ENCODE measurements around the gene FBXO11. TPM values are rescaled to one million over a fixed set of nuclear protein-coding genes. Genes with fewer than 3 reads are reported as not detected.
A peak's percentile ranks its signal among the peaks of the same experiment; 100 is the strongest.

Gene FBXO11
- 10 to 100 TPM; 42.3 to 51.5 (median 47.3) TPM for total RNA-seq (2021; fragmentation: NEBNext Ultra II Directional; extraction: Animal tissue kit (Norgen Biotek cat#: 25700))
- long read RNA-seq, full-length matches to known transcripts, result 2 of 15 reads
- long read RNA-seq, partial matches to known transcripts, result 11 of 15 reads
- long read RNA-seq, other reads (novel, unspliced or antisense), result 2 of 15 reads

DNA sequence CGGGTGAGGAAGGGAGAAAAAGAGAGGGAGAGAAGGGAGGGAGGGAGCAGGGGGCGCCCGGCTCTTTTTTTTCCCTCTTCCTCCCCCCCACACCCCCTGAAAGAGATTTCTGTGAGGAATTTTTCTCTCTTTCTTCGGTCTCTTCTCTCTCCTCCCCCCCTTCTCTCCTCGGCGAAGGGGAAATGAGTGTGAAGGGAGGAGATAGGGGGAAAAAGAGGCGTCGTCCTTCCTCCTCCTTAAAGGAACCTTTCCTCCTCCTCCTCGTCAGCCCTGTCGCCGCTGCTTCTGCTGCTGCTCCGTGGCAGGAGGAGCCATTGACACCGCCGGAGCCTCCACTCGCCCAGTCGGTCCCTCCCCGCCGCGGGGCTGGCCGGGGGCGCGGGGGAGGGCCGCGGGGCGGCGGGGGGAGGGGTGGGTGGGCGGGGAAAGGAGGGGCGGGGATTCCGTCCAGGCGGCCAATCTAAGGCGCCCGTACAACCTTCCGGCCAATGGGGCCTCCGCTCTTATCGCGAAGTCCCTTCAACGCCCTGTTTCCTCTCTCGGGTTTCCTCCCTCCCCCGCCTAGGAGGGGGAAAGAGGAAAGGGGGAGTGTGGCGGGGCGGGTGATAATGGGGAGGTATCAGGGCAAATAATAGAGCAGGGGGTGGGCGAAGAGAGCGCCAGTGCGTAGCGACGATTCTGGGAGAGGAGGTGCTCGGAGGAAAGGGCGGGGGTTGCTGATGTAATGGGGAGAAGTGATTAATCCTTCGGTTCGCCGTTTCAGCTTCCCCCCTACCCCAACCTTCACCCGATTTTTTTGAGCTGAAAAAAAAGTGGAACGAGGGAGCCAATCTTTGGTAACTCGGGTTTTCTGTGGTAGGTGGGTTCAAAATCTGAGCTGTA lies at the start of gene FBXO11:
Gene FBXO11 (minus strand): TSS at position 342 of the 882 bp plus-strand sequence. CDS start 778 bp downstream, outside the sequence.
- peak; percentile 97 for DNase-seq
- no peaks in the 10 kb centered on the region for H3K9me3 Mint-ChIP-seq
- TF ChIP-seq, protein P1, sequence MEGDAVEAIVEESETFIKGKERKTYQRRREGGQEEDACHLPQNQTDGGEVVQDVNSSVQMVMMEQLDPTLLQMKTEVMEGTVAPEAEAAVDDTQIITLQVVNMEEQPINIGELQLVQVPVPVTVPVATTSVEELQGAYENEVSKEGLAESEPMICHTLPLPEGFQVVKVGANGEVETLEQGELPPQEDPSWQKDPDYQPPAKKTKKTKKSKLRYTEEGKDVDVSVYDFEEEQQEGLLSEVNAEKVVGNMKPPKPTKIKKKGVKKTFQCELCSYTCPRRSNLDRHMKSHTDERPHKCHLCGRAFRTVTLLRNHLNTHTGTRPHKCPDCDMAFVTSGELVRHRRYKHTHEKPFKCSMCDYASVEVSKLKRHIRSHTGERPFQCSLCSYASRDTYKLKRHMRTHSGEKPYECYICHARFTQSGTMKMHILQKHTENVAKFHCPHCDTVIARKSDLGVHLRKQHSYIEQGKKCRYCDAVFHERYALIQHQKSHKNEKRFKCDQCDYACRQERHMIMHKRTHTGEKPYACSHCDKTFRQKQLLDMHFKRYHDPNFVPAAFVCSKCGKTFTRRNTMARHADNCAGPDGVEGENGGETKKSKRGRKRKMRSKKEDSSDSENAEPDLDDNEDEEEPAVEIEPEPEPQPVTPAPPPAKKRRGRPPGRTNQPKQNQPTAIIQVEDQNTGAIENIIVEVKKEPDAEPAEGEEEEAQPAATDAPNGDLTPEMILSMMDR (IDR thresholded peaks at IDR 0.05), result no peak
- peak within 1 kb of the TSS; percentile 91 for H3K4me3 Mint-ChIP-seq
- H3K4me1 Mint-ChIP-seq (ENCODE audit: low read depth), result peaks cover 35% of the 10 kb centered on the region
- H3K27ac Mint-ChIP-seq, result peak within 1 kb of the TSS; percentile 98
- H3K36me3 Mint-ChIP-seq (ENCODE audit: low read depth), result peaks cover 7% of the 10 kb centered on the region
- peaks cover 3% of the 10 kb centered on the region for H3K27me3 Mint-ChIP-seq (ENCODE audit: insufficient read depth)

- H3K27ac Mint-ChIP-seq, result no peak overlapping the region
- no peaks in the 10 kb centered on the region for H3K9me3 Mint-ChIP-seq
- H3K4me3 Mint-ChIP-seq, result no peak overlapping the region
- no peaks in the 10 kb centered on the region for H3K36me3 Mint-ChIP-seq (ENCODE audit: low read depth)
- H3K27me3 Mint-ChIP-seq (ENCODE audit: insufficient read depth), result peaks cover 11% of the 10 kb centered on the region
- peak; percentile 2 for DNase-seq
- H3K4me1 Mint-ChIP-seq (ENCODE audit: low read depth), result no peaks in the 10 kb centered on the region
- TF ChIP-seq, protein P1 (IDR thresholded peaks at IDR 0.05), result no peak
Observed at GRCh38 chr2:47950340-47951301, 44.3 kb upstream of the FBXO11 start.

DNA sequence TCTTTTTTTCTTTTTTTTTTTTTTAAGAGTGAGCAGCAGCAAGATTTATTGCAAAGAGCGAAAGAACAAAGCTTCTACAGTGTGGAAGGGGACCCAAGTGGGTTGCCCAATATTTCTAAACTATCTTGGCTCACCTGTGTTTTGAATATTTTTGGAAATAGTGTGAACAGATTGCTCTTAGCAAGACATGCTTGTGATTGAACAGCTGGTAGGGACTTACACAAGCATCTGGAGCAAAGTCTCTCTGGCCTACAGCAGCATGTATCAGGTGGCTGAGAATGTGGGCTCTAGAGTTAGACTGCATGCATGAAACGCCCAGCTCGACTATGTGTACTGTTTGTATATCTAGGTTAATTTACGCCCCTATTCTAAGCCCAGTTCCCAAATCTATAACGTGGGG lies 40.3 kb upstream of the FBXO11 start:
- no peak for DNase-seq
- Mint-ChIP-seq H3K27ac (no peak overlapping the region), H3K4me1 (ENCODE audit: low read depth) (no peaks in the 10 kb centered on the region), H3K9me3 (no peaks in the 10 kb centered on the region), H3K27me3 (ENCODE audit: insufficient read depth) (peaks cover 8% of the 10 kb centered on the region), H3K4me3 (no peak overlapping the region), H3K36me3 (ENCODE audit: low read depth) (no peaks in the 10 kb centered on the region)
- TF ChIP-seq, protein P1 (IDR thresholded peaks at IDR 0.05), result no peak

DNA sequence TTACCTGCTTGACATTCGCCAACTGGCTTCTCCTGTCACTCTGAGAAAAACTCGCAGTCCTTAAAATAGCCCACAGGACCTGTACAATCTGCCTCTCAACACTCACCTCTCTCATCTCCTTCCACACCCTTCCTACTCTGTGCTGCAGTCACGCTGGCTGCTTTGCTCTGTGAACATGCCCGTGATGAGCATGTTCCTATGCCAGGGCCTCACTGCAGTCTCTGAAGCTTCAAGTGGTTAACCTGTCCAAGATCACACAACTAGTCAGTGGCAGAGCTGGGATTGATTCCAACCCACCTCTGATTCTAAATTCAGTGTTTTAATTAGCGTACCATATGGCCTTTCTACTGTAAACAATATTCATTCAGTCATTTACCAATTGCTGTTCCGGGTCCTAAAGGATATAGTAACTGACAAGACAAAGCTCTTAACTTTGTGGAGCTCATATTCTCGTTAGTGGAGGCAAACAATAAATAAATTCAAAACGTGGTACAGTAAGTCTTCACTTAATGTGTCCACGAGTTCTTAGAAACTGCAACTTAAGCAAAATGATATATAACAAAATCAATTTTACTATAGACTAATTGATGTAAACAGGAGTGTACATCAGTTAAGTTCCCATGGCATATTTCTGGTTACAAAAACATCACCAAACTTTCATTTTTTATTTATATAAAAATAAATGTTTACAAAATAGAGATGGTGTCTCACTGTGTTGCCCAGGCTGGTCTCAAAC lies 38.9 kb upstream of the FBXO11 start:
- Mint-ChIP-seq H3K27me3 (ENCODE audit: insufficient read depth) (peaks cover 8% of the 10 kb centered on the region), H3K27ac (no peak overlapping the region), H3K4me3 (no peak overlapping the region), H3K36me3 (ENCODE audit: low read depth) (no peaks in the 10 kb centered on the region), H3K9me3 (no peaks in the 10 kb centered on the region), H3K4me1 (ENCODE audit: low read depth) (no peaks in the 10 kb centered on the region)
- TF ChIP-seq, protein P1 (IDR thresholded peaks at IDR 0.05), result no peak
- no peak for DNase-seq

DNA sequence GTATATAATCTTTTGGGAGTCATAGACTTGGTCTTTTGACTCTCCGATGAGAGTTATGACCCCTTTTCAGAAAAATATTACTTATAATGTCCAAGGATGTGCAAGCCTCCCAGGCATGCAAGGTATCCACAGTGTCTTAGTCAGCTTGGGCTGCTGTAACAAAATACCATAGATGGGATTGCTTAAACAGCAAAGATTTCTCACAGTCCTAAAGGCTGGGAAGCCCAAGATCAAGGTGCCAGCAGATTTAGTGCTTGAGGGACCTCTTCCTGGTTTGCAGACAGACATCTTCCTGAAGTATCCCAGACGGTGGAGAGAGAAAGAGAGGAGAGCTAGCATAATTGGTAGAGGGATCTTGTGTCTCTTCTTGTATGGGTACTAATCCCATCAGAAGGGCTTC lies 35.6 kb upstream of the FBXO11 start:
- Mint-ChIP-seq H3K27ac (no peak overlapping the region), H3K4me3 (no peak overlapping the region), H3K36me3 (ENCODE audit: low read depth) (no peaks in the 10 kb centered on the region), H3K9me3 (no peaks in the 10 kb centered on the region), H3K27me3 (ENCODE audit: insufficient read depth) (peaks cover 5% of the 10 kb centered on the region; the same call in 1 of the 2 replicates), H3K4me1 (ENCODE audit: low read depth) (no peaks in the 10 kb centered on the region)
- TF ChIP-seq, protein P1 (IDR thresholded peaks at IDR 0.05), result no peak
- no peak for DNase-seq
